NCI-H128 (cell line): ENCODE data around the gene ANXA3.
"Not testable (repeated sequence)": the region's sequence is repeated elsewhere in the genome, so short reads cannot be mapped to it uniquely, and the experiment has no call there.

Source experiments
- DNase-seq: peaks from one replicate; lab custom pipeline; 2025; ENCODE audit not compliant: unreplicated experiment; lab: John Stamatoyannopoulos, UW

The ANXA3 gene

DNA sequence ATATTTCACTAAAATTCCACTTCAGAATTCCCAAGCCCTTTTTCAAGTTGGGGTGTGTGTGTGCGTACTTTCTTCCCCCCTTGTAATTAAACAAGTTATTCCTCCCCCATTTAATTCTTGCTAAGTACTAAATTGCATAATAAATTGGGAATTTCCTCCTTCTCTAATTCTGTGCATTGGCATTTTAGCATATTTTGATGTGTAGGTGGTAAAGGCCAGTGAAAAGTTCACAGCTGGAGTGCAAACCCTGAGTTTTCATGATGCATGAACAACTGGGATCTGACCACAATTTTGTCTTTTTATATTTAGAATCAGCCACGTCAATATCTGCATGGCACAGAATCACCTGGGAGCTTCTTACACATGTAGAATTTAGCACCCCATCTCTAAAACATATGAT is 18.5 kb downstream of the ANXA3 start:
- no peak for DNase-seq

DNA sequence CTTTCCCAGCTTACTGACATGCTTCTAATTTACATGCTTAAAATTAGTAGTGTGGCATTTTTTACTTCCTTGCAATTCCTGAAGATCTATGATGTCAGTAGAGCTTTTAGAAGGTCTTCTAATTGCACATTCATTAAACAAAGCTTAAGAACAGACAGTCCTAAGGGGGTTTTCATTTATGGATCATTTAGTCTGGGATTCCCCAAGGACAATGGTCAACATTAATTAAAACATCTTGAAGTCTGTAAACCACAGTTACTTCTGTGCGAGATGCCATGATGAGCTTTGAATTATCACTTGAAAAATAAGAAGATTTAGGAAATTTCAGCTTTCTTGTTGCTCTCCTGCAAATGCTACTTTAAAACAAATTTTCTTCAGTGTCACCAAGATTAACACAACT is 20.2 kb downstream of the ANXA3 start:
- DNase-seq = no peak

DNA sequence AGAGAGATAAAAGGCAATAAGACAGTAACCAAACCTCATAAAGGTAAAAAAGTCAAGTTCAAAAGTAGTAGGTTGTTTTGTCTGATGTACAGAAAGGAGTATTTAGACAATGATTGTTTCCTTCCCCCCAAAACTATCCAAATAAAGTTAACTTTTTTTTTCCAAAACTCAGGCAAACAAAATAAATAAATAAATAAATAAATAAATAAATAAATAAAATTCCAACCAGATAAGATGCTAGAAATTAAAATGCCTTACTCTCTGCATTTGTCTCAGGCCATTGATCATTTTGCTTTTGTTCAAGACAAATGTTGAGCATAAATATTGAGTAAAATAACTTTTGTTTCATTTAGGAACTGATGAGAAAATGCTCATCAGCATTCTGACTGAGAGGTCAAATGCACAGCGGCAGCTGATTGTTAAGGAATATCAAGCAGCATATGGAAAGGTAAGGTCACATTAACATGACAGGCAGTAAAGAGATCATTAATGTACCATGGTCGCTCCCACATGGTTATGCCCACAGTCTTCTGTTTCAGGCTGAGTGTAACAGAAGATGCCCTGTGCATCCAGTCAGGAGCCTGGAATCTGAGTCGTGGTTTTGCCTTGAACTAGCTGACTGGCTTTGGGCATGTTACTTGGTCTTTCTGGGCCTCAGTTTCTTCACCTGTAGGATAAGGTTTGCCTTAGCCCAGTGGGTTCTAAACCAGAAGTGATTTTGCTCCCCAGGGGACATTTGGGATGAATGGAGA is 27.3 kb downstream of the ANXA3 start:
- DNase-seq = no peak

DNA sequence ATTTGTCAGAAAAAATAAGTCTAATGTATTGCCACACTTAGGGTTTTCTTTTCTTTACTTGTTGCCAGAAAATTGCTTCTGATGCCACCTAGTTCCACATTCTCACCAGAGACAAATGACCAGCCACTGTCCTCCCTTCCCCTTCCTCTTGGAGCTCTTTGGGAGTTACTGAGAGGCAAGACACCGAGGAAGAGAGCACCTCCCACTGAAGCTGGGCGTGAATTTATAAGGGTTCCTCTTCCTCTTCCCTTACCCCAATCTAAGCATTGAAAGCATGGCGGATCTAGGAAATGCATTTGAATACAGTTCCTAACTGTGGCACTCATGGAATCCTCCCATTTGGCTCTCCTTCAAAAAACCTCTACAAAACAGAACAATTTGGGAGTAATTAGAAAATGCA is 30.0 kb downstream of the ANXA3 start:
- no peak for DNase-seq

DNA sequence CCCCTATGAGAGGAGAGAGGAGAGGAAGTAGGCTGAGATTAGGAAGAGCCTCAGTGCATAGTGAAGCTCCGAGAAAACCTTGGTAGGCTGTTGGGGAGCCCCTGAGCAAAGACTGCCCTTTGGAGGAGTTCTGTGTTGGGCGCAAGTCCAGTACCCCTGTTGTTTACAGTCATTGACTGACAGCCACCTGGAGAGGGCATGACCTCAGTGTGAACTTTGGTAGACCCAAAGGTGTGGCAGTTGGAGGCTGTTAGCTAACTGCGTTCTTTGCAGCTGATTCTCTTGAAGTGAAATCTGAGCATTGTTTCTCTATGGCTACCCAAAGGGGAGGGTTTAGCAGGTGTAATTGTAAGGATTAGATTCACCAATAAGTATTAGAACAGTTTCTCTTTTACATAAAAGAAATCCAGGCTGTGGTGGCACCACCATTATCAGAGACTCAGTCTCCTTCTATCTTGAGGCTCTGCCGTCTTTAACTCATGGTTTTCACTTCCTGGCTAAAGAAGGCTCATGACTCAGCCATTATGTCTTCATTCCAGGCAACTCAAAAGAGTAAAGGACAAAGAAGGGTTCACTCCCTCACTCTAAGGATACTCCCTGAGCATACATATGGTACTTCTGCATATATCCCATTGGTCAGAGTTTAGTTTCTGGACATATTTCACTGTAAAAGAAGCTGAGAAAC is 33.4 kb downstream of the ANXA3 start:
- DNase-seq = no peak

DNA sequence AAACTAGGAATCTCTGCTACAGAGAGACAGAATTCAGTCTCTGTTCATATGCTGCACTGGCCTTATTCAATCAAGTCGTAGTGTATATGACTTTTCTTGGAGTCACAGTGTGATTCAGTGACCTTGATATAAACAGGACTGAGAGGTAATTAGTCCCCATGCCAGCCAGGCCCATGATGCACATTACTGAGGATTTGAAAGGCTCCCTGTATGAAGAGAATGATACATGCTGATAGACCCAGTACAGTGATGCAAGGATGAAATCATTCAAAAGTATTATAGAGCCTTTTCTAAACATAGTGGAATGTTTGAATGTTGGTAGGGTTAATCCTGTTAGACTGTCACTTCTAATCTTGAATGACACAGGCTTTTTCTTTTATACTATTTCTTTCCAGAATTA is 34.1 kb downstream of the ANXA3 start:
- no peak for DNase-seq

DNA sequence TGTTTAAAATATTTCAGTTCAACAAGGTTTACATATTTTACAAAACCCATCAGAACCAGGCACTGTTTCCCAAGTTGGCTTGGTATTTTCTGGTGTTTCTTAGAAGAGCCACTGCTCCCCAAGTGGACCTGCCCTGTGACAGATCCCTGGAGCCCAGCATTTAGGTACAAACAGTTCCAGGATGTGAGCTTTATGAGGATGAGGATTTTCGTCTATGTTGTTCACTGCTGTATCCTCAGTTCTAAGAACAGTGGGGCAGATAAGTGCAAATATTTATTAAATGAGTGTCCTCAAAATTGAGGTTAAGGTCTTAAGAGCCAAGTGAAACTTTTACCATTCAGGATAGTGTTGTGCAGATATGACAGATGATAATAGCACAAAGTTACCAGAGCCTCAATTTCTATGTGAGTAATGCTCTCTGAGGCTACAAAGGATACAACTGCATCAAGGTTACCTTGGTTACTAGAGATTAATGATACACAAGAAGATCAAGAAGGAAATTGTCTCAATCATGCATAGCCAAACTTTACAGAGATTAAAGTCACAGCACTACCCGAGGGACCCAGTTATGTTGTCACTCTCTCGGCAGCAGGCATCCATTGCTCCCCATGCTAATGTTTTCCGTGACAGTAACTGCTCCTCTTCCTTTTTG is 37.5 kb downstream of the ANXA3 start:
- DNase-seq = no peak

DNA sequence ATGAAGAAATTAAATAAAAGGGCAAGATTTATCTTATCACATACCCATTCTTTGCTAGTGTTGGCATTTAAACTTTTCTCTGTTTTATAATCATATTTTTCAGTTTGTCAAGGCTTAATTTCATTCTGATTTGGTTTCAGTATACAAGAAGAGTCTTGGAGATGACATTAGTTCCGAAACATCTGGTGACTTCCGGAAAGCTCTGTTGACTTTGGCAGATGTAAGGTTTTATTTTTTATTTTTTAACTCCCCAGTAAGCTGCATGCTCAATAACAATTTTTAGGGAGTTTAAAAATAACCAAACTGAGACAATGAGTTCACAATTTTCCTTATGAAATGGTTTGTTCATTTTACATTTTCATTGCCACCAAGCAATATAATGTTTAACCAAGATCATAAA is 39.8 kb downstream of the ANXA3 start:
- DNase-seq = no peak

DNA sequence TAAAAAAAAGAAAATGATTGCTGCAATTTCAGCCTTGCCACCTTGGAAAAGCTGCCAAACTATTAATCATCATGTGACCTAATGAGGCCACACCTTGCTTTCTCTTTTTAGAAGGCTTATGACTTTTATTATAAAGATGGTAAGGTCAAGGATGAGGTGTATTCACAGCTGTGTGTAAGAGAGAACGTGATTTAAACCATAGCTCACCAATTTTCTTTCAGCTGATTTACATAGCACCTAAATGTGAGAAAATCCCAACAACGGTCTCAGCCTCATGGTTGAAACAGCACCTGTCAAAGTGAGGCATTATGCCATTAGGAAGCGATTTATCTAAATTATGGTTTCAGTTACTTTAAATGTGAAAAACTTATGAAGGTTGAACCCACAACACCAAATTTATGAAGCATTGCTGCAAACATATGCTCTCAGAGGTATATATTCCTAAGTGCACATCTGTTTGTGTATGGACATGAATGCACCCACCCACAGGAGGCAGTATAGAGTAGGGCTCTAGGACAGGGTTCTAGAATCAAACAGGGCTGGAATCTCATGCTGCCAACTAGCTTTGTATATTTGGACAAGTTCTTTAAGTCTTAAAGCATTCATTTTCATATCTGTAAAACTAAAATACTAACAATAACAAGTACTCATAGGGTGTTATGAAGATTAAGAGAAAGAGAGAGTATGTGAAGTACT is 40.7 kb downstream of the ANXA3 start:
- no peak for DNase-seq

DNA sequence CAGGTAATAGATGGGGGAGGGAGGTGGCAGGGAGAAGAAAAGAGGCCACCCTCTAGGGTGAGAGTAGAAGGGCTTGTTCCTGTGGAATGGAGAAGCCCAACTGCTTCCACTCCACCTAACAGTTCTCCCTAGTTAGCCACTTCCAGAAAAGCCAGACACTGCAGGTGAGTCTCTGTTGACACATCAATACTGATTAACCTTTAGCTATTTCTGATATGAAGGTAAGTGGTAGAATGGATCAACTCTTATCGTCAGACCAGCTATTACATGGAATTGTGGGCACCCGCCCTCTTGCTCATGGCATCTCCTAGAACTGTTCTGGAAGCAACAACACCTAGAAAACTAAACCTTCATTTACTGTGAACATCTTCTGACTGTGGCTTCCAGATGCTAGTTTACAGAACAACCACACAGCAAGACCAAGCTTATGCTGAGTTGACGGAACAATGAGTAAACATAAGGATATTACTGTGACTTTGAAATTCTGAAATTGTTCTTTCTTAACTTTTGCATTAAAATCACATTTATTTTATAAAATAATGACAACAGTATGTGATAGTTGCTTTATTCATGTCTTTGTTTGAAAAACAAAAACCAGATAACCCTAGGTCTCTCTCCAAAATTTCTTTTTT is 44.7 kb downstream of the ANXA3 start:
- no peak for DNase-seq

DNA sequence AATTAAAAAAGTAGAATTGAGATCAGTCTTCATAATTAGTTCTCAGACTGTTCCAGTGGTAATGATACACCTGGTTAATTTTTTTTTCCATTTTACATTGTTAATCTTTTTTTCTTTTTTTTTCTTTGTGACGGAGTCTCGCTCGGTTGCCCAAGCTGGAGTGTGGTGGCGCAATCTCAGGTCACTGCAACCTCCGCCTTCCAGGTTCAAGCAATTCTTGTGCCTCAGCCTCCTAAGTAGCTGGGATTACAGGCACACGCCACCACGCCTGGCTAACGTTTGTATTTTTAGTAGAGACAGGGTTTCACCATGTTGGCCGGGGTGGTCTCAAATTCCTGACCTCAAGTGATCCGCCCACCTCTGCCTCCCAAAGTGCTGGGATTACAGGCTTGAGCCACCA is 46.9 kb downstream of the ANXA3 start:
- DNase-seq = not testable (repeated sequence)

DNA sequence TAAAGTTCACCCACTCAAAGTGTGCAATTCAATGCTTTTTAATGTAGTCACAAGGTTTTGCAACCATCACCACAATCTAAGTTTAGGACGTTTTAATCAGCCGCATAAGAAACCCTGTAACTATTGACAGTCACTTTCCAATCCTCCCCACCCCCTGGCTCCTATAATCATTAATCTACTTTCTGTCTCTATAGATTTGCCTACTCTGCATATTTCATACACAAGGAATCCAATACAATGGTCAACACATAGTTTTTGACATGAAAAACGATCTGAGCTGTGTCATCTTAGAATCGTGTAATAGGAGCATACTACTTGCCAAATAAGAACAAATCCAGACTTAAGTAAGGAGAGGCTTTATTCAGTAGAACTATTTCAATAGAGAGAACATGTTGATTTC is 47.6 kb downstream of the ANXA3 start:
- DNase-seq = no peak

DNA sequence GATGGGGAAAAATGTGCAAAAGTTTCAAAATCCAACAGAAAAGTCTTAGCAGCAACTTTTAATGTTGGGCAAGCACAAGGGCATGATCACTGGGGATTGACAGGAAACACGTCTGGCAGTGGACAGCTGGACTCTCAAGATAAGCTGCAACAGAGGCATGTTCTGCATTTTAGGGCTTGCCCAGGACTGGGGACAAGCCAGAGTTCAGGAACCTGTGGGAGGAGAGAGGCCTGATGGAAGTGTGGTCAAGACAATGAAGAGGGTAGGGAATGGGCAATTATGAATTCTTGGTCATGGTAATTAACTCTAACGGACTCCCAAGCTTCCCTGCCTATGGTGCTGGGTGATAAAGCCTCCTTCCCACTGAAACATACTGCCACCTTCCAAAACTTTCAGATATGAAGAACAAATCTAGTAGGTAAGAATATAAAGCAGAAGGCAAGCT is 48.4 kb downstream of the ANXA3 start:
- no peak for DNase-seq

DNA sequence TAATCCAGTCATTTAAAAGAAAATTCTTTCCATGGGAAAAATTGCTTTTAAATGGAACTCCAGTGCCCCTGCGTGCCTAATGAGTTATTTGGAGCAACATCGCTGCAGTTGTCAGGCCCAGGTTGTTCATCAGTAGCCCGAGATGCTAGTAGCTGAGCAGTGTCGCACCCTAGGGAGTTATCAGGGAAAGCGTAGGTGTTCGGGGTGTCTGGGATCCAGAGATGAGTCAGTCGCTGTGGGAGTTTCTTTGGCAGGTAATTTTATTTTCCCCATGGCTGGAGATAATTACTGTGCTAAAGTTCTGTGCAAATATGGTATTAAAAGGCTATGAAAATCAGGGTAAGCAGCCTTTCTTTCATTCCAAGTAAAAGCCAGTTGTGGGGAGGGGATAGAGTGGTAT is 49.4 kb downstream of the ANXA3 start:
- no peak for DNase-seq

DNA sequence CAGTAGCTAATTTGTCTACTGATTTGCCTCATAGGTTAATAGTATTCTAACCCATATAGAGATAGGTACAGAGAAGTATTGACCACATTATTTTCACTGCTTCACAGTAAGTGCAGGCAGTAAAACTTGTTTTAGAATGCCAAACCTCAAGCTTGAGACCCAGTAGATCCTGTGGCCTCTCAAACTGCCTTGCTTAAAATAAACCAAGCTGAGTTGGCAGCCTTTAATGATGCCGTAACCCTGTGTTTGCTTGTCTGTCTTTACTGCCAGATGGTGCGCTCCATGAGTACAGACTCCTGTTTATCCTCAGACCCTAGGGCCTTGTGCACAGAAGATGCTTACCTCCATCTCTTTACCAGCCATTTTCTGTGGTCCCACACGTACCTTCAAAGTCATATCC is 50.8 kb downstream of the ANXA3 start:
- no peak for DNase-seq

DNA sequence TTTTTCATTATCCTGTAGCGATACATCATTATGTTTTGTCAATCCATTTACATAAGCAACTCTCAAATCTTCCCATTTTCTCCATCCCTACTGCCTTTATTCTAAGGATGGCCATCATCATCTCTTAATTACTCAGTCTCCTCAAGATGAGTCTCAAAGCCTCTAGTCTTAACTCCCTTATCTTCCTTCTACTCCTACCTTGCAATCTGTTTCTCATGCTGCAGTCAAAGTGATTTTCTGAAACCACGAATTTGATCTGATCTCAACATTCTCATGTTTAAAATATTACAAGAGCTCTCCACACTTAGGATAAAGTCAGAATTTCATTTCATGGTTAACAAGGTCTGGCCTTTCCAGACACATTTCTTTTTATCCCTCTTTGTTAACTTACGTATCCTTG is 51.8 kb downstream of the ANXA3 start:
- DNase-seq = no peak

DNA sequence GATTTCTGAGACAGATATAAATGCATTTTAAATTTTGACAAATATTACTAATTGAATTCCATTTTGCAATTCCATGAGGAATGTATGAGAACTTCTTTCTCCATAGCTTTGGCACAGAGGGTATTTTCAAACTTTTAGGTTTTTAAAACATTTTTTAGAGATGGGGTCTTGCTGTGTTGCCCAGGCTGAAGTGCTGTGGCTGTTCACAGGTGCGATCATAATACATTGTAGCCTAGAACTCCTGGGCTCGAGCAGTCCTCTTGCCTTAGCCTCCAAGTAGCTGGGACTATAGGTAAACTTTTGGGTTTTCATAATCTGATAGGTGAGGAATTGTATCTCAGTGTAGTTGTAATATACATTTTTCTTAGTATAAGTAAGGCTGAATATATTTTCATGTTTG is 53.4 kb downstream of the ANXA3 start:
- DNase-seq = no peak

DNA sequence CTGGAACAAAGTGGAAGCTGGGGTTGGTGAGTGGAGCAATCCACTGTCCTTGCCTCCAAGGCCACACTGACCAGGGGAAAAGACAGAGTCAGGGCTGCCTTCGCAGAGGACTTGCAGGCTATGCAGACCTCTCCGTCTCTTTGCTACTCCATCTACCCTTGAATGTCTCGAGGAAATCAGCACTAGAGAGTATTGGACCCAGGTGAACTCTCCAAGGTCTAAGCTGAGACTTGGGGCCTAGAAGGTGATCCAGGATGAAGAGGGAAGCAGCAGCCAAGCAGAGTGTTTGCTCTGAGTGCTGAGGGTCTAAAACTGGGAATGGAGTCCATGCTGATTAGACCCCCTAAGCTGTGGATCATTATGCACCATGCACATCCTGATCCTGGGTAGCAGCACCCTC is 54.5 kb downstream of the ANXA3 start:
- DNase-seq = no peak

DNA sequence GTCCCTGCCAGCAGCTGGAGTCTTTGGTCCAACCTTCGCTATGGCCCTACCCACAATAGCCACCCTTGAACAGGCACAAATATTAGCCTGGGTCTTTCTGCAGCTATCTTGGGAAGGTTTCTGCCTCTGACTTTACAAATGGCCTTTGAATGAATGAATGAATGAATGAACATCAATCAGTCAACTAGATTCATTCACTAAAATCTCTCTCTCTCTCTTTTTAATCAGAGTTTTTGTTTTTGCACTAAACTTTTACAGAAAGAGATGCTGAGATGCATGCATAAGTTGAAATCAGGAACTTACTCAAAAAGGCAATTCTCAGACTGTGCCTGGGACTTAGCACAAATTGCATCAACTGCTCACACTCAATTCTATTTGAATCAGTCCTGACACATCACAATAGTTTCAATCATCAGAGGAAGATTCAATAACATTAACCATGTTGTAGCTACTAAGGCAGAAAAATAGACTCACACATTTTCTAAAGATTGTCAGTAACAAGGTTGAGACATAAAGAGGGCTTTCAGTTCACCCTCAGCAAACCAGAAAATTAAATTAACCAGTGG is 55.0 kb downstream of the ANXA3 start:
- no peak for DNase-seq

DNA sequence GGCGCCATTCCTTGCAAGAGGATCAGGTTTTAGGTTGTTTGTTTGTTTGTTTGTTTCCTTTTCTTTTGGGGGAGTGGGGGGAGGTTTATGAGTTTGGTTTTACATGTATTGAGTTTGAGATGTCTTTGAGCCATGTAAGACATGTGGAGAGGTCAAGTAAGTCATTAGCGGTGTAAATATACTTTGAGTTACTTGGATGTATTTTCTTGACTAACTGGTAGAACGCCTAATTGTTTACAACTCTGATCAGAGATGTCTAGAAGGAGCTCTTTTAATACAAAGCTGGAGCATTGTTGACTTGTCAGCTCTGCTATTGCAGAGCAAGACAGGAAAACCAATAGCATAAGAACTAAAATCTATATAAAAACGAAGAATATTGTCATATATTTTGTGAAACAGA is 57.1 kb downstream of the ANXA3 start:
- DNase-seq = no peak

DNA sequence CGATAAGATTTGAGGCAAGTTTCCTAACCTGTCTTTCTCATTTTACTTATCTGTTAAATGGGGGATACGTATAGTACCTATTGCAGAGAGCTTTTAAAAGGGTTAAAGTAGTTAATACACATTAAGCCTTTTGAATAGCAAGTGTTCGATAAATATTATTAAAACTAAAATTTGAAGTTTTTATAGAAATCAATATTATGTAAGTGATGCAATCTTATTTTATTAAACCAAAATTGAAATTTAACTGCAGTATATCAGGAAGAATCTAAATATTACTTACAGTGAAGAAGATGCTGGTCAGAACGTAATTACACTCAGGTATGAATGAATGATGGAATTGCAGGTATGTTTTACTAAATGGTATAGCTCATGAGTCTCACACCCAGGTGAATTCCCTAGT is 58.0 kb downstream of the ANXA3 start:
- DNase-seq = no peak
